GM10266 (cell line): ENCODE data around the gene CELSR3.
A peak's percentile ranks its signal among the peaks of the same experiment; 100 is the strongest.

Experiments
- DNase-seq: peaks from one replicate; pipeline ENCODE4 v3.0.0; 2012; ENCODE audit errors: extremely low spot score
- TF ChIP-seq, protein P1 (sequence below): IDR thresholded peaks from 2 replicates; pipeline ENCODE4 v1.5.1; 2012; ENCODE audit warnings: mild to moderate bottlenecking, low read depth; ENCODE audit not compliant: control insufficient read depth, insufficient read depth; ENCODE audit errors: missing control alignments

The CELSR3 gene

GRCh38 chr3:48639944-48640606, 22.6 kb downstream of the CELSR3 start:
- no peak for DNase-seq
- TF ChIP-seq, protein P1, sequence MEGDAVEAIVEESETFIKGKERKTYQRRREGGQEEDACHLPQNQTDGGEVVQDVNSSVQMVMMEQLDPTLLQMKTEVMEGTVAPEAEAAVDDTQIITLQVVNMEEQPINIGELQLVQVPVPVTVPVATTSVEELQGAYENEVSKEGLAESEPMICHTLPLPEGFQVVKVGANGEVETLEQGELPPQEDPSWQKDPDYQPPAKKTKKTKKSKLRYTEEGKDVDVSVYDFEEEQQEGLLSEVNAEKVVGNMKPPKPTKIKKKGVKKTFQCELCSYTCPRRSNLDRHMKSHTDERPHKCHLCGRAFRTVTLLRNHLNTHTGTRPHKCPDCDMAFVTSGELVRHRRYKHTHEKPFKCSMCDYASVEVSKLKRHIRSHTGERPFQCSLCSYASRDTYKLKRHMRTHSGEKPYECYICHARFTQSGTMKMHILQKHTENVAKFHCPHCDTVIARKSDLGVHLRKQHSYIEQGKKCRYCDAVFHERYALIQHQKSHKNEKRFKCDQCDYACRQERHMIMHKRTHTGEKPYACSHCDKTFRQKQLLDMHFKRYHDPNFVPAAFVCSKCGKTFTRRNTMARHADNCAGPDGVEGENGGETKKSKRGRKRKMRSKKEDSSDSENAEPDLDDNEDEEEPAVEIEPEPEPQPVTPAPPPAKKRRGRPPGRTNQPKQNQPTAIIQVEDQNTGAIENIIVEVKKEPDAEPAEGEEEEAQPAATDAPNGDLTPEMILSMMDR: no peak

DNA sequence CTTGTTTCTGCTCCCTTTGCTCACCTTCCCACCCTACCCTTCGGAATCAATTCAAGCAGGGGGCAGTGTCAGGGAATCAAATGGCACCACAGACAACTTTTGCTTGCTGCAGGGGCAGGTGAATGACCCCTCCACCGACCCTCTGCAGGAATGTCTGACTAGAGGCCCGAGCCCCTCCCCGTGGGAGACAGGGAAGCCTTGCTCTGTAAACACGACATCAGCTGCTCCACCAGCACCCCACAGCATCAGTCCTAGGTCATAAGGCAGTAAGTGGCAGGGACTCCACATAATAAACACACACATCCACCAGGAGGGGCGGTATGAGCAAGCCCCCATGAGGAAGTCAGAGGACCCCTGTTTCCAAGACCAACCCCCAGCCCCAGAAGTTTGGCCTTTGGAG, 25.4 kb downstream of the CELSR3 start:
- TF ChIP-seq, protein P1: no peak
- DNase-seq: no peak

- no peak for DNase-seq
- TF ChIP-seq, protein P1: no peak
These were observed 26.5 kb downstream of the CELSR3 start for GRCh38 chr3:48636149-48636655.

DNA sequence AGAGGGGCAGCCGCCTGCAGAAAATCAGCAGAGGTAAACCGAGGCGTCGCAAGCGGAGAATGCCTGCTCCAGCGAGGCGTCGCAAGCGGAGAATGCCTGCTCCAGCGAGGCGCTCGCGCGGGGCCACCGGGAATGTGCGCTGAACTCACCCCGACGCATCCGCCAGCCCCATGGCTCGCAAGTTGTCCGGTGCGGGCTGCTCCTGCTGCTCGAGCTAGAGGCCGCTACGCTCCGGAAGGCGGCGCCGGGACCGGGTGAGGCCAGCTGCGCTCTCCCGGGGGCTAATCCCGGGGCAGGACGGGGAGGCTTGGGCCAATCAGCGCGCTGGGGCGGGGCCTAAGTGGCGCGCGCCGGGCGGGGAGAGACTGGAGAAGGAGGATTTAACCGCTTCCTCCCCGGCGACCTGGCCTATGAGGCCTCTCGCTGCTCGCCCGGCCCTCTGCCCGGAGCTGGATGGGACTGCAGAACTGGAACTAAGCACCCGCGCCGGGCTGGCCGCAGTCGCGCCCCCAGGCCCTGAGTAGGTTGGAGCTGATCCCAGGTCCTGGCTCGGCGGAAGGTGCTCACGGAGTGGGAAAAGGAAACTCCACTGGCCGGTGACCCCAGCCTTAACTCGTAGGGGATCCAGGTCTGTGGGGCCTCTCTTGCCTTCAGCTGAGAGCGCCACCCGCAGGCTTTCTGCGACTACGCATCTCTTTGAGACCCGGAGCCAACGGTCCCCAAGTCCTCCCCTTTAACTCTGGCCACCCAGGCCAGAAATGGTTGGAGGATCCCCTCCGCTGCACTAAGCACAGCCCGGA, 27.3 kb downstream of the CELSR3 start, which contains the start of gene SLC26A6:
Gene SLC26A6, minus strand, starts transcription at position 240 of the 800 bp plus-strand sequence. Its CDS starts 68 bp downstream, at position 172.
- peak; percentile 99 for DNase-seq
- TF ChIP-seq, protein P1: peak; percentile 77

GRCh38 chr3:48634661-48635221, 27.9 kb downstream of the CELSR3 start:
- TF ChIP-seq, protein P1: no peak
- peak; percentile 72 for DNase-seq

DNA sequence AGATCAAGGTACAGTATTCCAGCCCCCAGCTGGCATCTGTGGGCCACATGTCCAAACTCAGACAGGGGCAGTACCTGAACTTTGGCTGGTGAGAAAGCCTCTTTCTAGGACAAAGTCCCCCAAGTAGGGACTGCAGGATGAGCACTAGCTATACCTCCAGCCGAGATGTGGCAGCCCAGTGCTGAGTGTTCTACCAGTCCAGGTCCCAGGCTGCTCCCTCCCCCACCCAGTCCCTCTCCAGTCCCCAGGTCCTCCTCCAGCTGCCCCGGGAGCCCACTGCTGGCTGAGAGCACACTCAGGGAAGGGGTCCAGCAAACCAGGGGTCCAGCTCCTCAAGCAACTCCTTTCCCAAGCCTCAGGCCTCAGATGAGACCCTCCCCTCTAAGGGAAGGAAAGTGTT, 28.9 kb downstream of the CELSR3 start:
- TF ChIP-seq, protein P1: no peak

More for the DNA sequence above, 28.9 kb downstream of the CELSR3 start:
- no peak for DNase-seq
